GM18907 (cell line): ENCODE data around the gene HOXB3.
A peak's percentile ranks its signal among the peaks of the same experiment; 100 is the strongest.

Experiments
- ATAC-seq: cut with Tn5 transposase; IDR thresholded peaks from one replicate; pipeline ENCODE4 v1.9.1; 2021; ENCODE audit warnings: mild to moderate bottlenecking, moderate library complexity; ENCODE audit not compliant: unreplicated experiment

HOXB3 gene

GRCh38 chr17:48588528-48588927, 1.5 kb downstream of the HOXB3 start:
- ATAC-seq = no peak

- no peak for ATAC-seq
Observed at GRCh38 chr17:48588074-48588415, 2.0 kb downstream of the HOXB3 start.

GRCh38 chr17:48587276-48588073, 2.6 kb downstream of the HOXB3 start:
- ATAC-seq = no peak

- ATAC-seq = no peak
Observed at GRCh38 chr17:48586355-48587258, 3.4 kb downstream of the HOXB3 start.

GRCh38 chr17:48584223-48584741, 5.8 kb downstream of the HOXB3 start:
- no peak for ATAC-seq

- ATAC-seq = no peak
Observed at GRCh38 chr17:48583708-48584222, 6.3 kb downstream of the HOXB3 start.

GRCh38 chr17:48582750-48583069, 7.3 kb downstream of the HOXB3 start:
- ATAC-seq = no peak

GRCh38 chr17:48579760-48580554, 10.1 kb downstream of the HOXB3 start:
- ATAC-seq = no peak

- no peak for ATAC-seq
Observed at GRCh38 chr17:48579471-48579759, 10.6 kb downstream of the HOXB3 start.

GRCh38 chr17:48578616-48579470, 11.2 kb downstream of the HOXB3 start:
- ATAC-seq = peak; percentile 24

- peak; percentile 59 for ATAC-seq
Observed at GRCh38 chr17:48577946-48578615, 12.0 kb downstream of the HOXB3 start, which contains the start of gene HOXB4. Gene HOXB4 (minus strand): TSS chr17:48578350. CDS start chr17:48578319, 31 bp downstream.

GRCh38 chr17:48577330-48577945, 12.6 kb downstream of the HOXB3 start:
- ATAC-seq = peak; percentile 1

GRCh38 chr17:48576479-48577309, 13.3 kb downstream of the HOXB3 start:
- ATAC-seq = no peak

- ATAC-seq = no peak
Observed at GRCh38 chr17:48575673-48576478, 14.2 kb downstream of the HOXB3 start.

GRCh38 chr17:48575066-48575582, 14.9 kb downstream of the HOXB3 start:
- ATAC-seq = no peak

GRCh38 chr17:48574505-48575065, 15.5 kb downstream of the HOXB3 start:
- no peak for ATAC-seq
